ENCODE results near the gene HERC2. TPM values are rescaled to one million over a fixed set of nuclear protein-coding genes. Genes with fewer than 3 reads are reported as not detected.
"Not testable (repeated sequence)": the region's sequence is repeated elsewhere in the genome, so short reads cannot be mapped to it uniquely, and the experiment has no call there.

HERC2 gene
- total RNA-seq, 2 donors from 2014 or later: 32.9 to 39.1 TPM

- ATAC-seq (no peak), DNase-seq (no peak)
- no peaks in the 10 kb centered on the region for H3K9me3 ChIP-seq (ENCODE audit: control insufficient read depth, low read length, poor library complexity, severe bottlenecking)
- Mint-ChIP-seq H3K27ac (peak overlapping the region; percentile 14), H3K36me3 (ENCODE audit: low read depth) (peaks cover 5% of the 10 kb centered on the region), H3K4me3 (no peak overlapping the region), H3K4me1 (peaks cover 6% of the 10 kb centered on the region), H3K27me3 (no peaks in the 10 kb centered on the region)
These were observed 197.1 kb downstream of the HERC2 start for GRCh38 chr15:28124841-28125240.

DNA sequence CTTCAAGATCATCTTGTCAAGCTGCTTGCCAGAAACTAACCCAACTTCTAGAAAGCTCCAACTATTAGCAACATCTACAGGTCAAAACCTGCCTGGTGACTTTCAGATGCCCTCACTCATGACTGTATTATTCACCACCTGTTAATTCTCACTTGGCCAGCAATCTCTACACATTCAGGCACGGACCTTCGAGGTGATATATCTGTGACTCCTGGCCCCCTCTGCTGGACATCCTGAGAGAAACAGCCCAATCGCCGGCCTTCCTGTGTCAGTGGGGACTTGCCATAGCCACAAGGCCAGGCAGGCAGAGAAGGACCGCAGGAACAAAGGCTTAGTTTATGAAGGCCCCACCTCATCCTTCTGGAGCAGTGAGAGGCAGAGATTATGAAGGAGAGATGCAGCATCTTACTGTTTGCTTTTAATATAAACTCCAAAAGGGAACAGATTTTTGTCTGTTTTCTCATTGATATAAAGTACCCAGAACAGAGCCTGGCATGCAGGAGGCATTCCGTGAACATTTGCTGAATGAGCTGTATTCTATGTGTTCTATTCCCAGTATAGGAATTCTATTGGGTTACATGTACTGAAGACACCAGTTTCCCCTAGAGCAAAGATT, 198.5 kb downstream of the HERC2 start:
- H3K4me3 Mint-ChIP-seq: no peak overlapping the region
- H3K27me3 Mint-ChIP-seq: no peaks in the 10 kb centered on the region
- peak in 1 of 3 donors; percentile 21 for DNase-seq
- peaks cover 5% of the 10 kb centered on the region for H3K36me3 Mint-ChIP-seq (ENCODE audit: low read depth)
- no peaks in the 10 kb centered on the region for H3K9me3 ChIP-seq (ENCODE audit: control insufficient read depth, low read length, poor library complexity, severe bottlenecking)
- ATAC-seq: peak; percentile 54
- peaks cover 6% of the 10 kb centered on the region for H3K4me1 Mint-ChIP-seq
- H3K27ac Mint-ChIP-seq: no peak overlapping the region

DNA sequence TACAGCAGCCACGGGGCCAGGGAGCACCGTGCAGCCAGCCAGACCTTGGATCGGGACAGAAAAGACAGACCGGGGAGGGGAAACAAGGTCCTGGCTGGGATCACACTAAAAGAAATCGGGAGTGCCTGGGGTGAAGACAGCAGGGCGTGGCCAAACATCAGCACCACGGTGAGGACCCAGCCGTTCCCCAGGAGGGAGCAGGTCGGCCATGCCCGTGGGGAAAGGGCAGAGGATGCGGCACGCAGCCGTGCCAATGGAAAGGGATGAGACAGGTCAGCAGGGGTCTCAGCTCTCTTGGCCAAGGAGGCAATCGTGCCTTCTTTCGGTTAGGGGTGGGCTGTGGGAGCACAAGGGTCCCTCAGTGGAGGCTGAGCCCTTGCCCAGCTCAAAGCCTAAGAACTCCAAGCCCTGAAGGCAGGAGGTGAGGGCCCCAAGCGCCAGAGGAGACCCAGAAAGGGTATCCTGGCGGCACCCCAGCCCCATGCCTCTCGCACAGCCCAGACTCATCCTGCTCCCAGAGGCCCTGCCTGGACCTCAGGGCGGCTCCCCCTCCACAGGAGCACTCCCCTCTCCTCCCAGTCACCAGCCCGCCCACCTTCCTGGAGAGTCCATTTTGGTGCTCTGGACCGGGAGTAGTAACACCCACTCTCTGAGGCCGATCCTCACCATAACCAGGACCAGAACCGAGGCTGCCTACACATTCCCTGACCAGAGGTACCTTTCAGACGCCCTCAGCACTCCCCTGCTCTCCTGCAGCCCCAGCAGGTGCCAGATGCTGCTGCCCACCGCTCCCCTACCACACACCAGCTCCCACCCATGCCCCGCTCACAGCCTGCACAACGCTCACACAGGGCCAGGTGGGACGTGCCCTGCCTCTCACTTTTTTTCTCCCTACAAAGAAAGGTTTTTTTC, 199.7 kb downstream of the HERC2 start:
- Mint-ChIP-seq H3K4me3 (no peak overlapping the region), H3K36me3 (ENCODE audit: low read depth) (peaks cover 3% of the 10 kb centered on the region), H3K4me1 (peaks cover 6% of the 10 kb centered on the region), H3K27me3 (no peaks in the 10 kb centered on the region), H3K27ac (peak overlapping the region; percentile 19)
- H3K9me3 ChIP-seq (ENCODE audit: control insufficient read depth, low read length, poor library complexity, severe bottlenecking): no peaks in the 10 kb centered on the region
- no peak for ATAC-seq
- DNase-seq: no peak

DNA sequence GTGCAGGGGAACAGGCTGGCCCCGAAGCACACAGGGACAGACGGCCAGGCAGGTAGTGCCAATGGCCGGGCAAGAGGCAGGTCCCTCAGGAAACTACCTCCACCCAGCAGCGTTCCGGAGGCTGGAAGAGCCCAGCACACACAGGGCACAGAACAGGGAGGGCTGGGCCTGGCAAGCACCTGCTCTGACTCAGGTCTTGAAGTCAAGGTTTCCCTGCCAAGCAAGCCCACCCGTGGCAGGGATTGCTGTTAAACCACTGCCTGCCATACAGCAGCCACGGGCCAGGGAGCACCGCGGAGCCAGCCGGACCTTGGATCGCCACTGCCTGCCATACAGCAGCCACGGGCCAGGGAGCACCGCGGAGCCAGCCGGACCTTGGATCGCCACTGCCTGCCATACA, 200.4 kb downstream of the HERC2 start:
- H3K36me3 Mint-ChIP-seq (ENCODE audit: low read depth); H3K4me1 Mint-ChIP-seq; H3K27me3 Mint-ChIP-seq; H3K9me3 ChIP-seq (ENCODE audit: control insufficient read depth, low read length, poor library complexity, severe bottlenecking); ATAC-seq; H3K27ac Mint-ChIP-seq; DNase-seq; H3K4me3 Mint-ChIP-seq: not testable (repeated sequence)

DNA sequence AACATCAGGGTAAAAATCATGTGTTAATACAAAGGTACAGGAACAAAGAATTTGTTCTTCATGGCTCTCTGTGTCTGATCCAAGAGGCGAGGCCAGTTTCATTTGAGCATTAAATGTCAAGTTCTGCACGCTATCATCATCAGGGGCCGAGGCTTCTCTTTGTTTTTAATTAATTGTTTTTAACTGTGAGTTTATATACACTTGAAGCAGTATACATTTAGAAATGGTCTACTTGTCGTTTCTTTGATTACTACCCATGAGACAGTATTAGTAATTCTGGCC, 201.7 kb downstream of the HERC2 start:
- Mint-ChIP-seq H3K36me3 (ENCODE audit: low read depth) (peaks cover 6% of the 10 kb centered on the region), H3K27ac (no peak overlapping the region)

GRCh38 chr15:28118531-28118930, 203.4 kb downstream of the HERC2 start:
- Mint-ChIP-seq H3K27me3 (no peaks in the 10 kb centered on the region), H3K36me3 (ENCODE audit: low read depth) (peaks cover 7% of the 10 kb centered on the region), H3K4me3 (no peak overlapping the region), H3K4me1 (peaks cover 3% of the 10 kb centered on the region), H3K27ac (no peak overlapping the region)
- H3K9me3 ChIP-seq (ENCODE audit: control insufficient read depth, low read length, poor library complexity, severe bottlenecking): no peaks in the 10 kb centered on the region
- no peak for DNase-seq
- ATAC-seq: no peak

More for the DNA sequence above, 201.7 kb downstream of the HERC2 start:
- no peak for ATAC-seq
- no peaks in the 10 kb centered on the region for H3K9me3 ChIP-seq (ENCODE audit: control insufficient read depth, low read length, poor library complexity, severe bottlenecking)
- Mint-ChIP-seq H3K4me1 (peaks cover 4% of the 10 kb centered on the region), H3K4me3 (no peak overlapping the region), H3K27me3 (no peaks in the 10 kb centered on the region)
- no peak for DNase-seq

- H3K27ac Mint-ChIP-seq: peak overlapping the region; percentile 53
- peaks cover 7% of the 10 kb centered on the region for H3K36me3 Mint-ChIP-seq (ENCODE audit: low read depth)
- no peaks in the 10 kb centered on the region for H3K9me3 ChIP-seq (ENCODE audit: control insufficient read depth, low read length, poor library complexity, severe bottlenecking)
- no peaks in the 10 kb centered on the region for H3K27me3 Mint-ChIP-seq
- H3K4me3 Mint-ChIP-seq: no peak overlapping the region
- no peaks in the 10 kb centered on the region for H3K4me1 Mint-ChIP-seq
- ATAC-seq (no peak), DNase-seq (no peak)
These were observed 203.9 kb downstream of the HERC2 start for GRCh38 chr15:28118083-28118482.

GRCh38 chr15:28117432-28117990, 204.5 kb downstream of the HERC2 start:
- no peaks in the 10 kb centered on the region for H3K9me3 ChIP-seq (ENCODE audit: control insufficient read depth, low read length, poor library complexity, severe bottlenecking)
- no peaks in the 10 kb centered on the region for H3K4me1 Mint-ChIP-seq
- peak overlapping the region; percentile 53 for H3K27ac Mint-ChIP-seq
- H3K4me3 Mint-ChIP-seq: no peak overlapping the region
- peaks cover 7% of the 10 kb centered on the region for H3K36me3 Mint-ChIP-seq (ENCODE audit: low read depth)
- DNase-seq (no peak), ATAC-seq (no peak)
- H3K27me3 Mint-ChIP-seq: no peaks in the 10 kb centered on the region

- Mint-ChIP-seq H3K36me3 (ENCODE audit: low read depth) (peaks cover 9% of the 10 kb centered on the region), H3K4me3 (no peak overlapping the region), H3K27me3 (no peaks in the 10 kb centered on the region), H3K27ac (no peak overlapping the region), H3K4me1 (no peaks in the 10 kb centered on the region)
- no peak for ATAC-seq
- no peaks in the 10 kb centered on the region for H3K9me3 ChIP-seq (ENCODE audit: control insufficient read depth, low read length, poor library complexity, severe bottlenecking)
- no peak for DNase-seq
These were observed 205.2 kb downstream of the HERC2 start for GRCh38 chr15:28116521-28117431.

GRCh38 chr15:28115871-28116270, 206.1 kb downstream of the HERC2 start:
- no peak overlapping the region for H3K27ac Mint-ChIP-seq
- ATAC-seq: no peak

GRCh38 chr15:28114721-28115622, 207.0 kb downstream of the HERC2 start:
- no peak for DNase-seq
- no peak overlapping the region for H3K4me3 Mint-ChIP-seq
- no peak overlapping the region for H3K27ac Mint-ChIP-seq
- no peak for ATAC-seq
- H3K9me3 ChIP-seq (ENCODE audit: control insufficient read depth, low read length, poor library complexity, severe bottlenecking): no peaks in the 10 kb centered on the region
- H3K27me3 Mint-ChIP-seq: no peaks in the 10 kb centered on the region
- no peaks in the 10 kb centered on the region for H3K4me1 Mint-ChIP-seq
- peaks cover 10% of the 10 kb centered on the region for H3K36me3 Mint-ChIP-seq (ENCODE audit: low read depth)

More at GRCh38 chr15:28115871-28116270, 206.1 kb downstream of the HERC2 start:
- Mint-ChIP-seq H3K36me3 (ENCODE audit: low read depth) (peaks cover 10% of the 10 kb centered on the region), H3K4me1 (no peaks in the 10 kb centered on the region), H3K4me3 (no peak overlapping the region), H3K27me3 (no peaks in the 10 kb centered on the region)
- no peaks in the 10 kb centered on the region for H3K9me3 ChIP-seq (ENCODE audit: control insufficient read depth, low read length, poor library complexity, severe bottlenecking)
- DNase-seq: no peak

- peaks cover 10% of the 10 kb centered on the region for H3K36me3 Mint-ChIP-seq (ENCODE audit: low read depth)
- H3K9me3 ChIP-seq (ENCODE audit: control insufficient read depth, low read length, poor library complexity, severe bottlenecking): no peaks in the 10 kb centered on the region
- H3K4me1 Mint-ChIP-seq: no peaks in the 10 kb centered on the region
- ATAC-seq: no peak
- H3K27ac Mint-ChIP-seq: no peak overlapping the region
- no peak for DNase-seq
- H3K4me3 Mint-ChIP-seq: no peak overlapping the region
- H3K27me3 Mint-ChIP-seq: no peaks in the 10 kb centered on the region
These were observed 207.9 kb downstream of the HERC2 start for GRCh38 chr15:28114114-28114455.

Measured in T-helper 17 cell (primary cell).